Myocyte (in vitro differentiated cells): ENCODE data around the gene ENAH. TPM values are rescaled to one million over a fixed set of nuclear protein-coding genes. Genes with fewer than 3 reads are reported as not detected.

Experiments
- DNase-seq: peaks from one replicate; pipeline ENCODE4 v3.0.0-alpha.2; 2012; ENCODE audit warnings: low read depth
- total RNA-seq: library from RNA; depleted of rRNA; stranded (reverse); fragments of >200 nt; gene quantifications from 2 replicates; pipeline ENCODE4 v1.2.3, GENCODE V29; 2014

Gene ENAH
- total RNA-seq, 1 donor from 2014 or later = 88.1 TPM

GRCh38 chr1:225608014-225608796 is 44.7 kb downstream of the ENAH start:
- DNase-seq = no peak

- no peak for DNase-seq
Observed at GRCh38 chr1:225607355-225607754, 45.6 kb downstream of the ENAH start.

- DNase-seq = peak; percentile 48
Observed at GRCh38 chr1:225603538-225604354, 49.2 kb downstream of the ENAH start.

- peak; percentile 21 for DNase-seq
Observed at GRCh38 chr1:225602590-225603206, 50.2 kb downstream of the ENAH start.

GRCh38 chr1:225601902-225602589 is 50.9 kb downstream of the ENAH start:
- DNase-seq = no peak

GRCh38 chr1:225598847-225599246 is 54.1 kb downstream of the ENAH start:
- DNase-seq = no peak

GRCh38 chr1:225597926-225598575 is 54.9 kb downstream of the ENAH start:
- DNase-seq = peak; percentile 21

- peak; percentile 76 for DNase-seq
Observed at GRCh38 chr1:225596736-225597135, 56.2 kb downstream of the ENAH start.

GRCh38 chr1:225595974-225596551 is 56.9 kb downstream of the ENAH start:
- peak; percentile 25 for DNase-seq

- no peak for DNase-seq
Observed at GRCh38 chr1:225595452-225595851, 57.5 kb downstream of the ENAH start.

GRCh38 chr1:225593414-225593813 is 59.5 kb downstream of the ENAH start:
- no peak for DNase-seq

- DNase-seq = no peak
Observed at GRCh38 chr1:225592362-225593025, 60.4 kb downstream of the ENAH start.

GRCh38 chr1:225587310-225587709 is 65.6 kb downstream of the ENAH start:
- no peak for DNase-seq

- DNase-seq = no peak
Observed at GRCh38 chr1:225581186-225581585, 71.7 kb downstream of the ENAH start.

- DNase-seq = peak; percentile 31
Observed at GRCh38 chr1:225580238-225581099, 72.5 kb downstream of the ENAH start.

- no peak for DNase-seq
Observed at GRCh38 chr1:225578251-225578977, 74.5 kb downstream of the ENAH start.

- DNase-seq = no peak
Observed at GRCh38 chr1:225577241-225577640, 75.7 kb downstream of the ENAH start.

- DNase-seq = no peak
Observed at GRCh38 chr1:225573216-225573615, 79.7 kb downstream of the ENAH start.
